ENCODE data around the gene FZD4.
"Not testable (repeated sequence)": the region's sequence is repeated elsewhere in the genome, so short reads cannot be mapped to it uniquely, and the experiment has no call there.

FZD4 gene

DNA sequence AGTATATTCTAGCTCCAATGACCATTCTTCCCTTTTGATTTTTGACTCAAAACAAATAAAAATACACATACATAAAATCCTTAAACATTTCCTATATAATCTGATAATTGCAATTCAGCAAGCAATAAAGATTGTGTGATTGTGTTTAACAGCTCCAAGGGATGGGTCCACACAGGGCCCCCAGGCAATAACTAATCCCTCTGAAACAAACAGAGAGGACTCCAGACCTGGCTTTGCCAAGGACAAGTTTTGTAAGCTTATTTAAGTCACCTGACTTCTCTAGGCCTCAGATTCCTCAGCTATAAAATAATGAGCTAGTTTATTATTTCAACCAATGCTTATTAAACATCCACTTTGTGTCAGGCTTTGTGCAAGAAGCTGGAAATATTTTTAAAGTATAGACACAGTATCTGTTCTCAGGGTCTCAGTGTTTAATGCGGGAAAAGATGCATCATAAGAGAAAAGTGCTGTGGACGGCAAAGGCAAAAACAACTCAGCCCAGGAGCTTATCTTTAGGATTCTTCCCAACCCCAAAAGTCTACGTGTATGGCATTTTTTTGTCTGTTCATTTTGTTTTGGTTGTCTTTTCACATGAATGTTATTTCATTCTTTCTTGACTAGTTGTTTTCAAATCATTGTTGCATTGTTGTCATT is 20.1 kb downstream of the FZD4 start:
- DNase-seq, result no peak

DNA sequence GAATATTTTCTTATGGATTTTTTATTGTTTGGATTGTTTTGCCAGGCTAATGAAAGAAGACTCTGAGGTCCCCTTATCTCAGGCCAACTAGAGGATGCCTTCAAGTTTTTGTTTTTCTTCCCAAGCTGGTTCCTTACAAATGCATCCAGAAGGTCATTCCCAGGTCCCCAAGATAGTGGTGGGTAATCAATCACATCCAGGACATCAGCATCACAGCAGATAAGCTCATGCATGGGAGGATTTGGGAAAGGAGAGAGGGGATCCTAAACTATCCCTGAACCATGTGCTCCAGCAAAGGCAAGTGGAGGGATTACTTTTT is 20.7 kb downstream of the FZD4 start:
- no peak for DNase-seq

DNA sequence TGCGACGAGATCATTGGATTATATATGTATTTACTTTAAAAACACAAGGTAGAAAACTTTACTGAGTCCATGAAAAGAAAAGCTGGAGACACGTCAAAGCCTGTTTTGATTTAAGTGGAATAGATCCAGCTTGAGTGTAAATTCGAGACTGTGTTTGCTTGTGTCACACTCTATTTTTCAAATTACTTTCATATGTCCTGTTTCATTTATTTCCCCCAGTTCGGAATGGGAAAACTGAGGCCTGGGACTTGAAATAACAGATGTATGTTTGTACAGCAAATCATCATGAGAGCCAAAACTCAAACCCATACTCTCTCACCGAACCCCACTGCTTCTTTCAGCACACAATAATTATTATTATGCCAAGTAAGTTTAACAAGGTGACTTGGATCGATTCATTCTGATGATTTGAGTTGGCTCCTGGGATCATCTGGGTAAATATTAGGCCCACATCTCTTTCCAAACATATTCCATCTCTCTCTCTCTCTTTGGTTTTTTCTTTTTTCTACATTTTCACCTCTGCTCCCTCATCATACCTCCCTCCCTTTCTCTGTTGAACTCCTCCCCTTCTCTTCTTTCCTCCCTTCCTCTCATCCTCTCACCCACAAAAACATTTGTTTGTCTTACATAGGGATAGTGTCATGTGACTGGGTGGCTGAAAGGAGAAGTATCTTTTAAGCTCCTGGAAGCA is 21.2 kb downstream of the FZD4 start:
- no peak for DNase-seq

DNA sequence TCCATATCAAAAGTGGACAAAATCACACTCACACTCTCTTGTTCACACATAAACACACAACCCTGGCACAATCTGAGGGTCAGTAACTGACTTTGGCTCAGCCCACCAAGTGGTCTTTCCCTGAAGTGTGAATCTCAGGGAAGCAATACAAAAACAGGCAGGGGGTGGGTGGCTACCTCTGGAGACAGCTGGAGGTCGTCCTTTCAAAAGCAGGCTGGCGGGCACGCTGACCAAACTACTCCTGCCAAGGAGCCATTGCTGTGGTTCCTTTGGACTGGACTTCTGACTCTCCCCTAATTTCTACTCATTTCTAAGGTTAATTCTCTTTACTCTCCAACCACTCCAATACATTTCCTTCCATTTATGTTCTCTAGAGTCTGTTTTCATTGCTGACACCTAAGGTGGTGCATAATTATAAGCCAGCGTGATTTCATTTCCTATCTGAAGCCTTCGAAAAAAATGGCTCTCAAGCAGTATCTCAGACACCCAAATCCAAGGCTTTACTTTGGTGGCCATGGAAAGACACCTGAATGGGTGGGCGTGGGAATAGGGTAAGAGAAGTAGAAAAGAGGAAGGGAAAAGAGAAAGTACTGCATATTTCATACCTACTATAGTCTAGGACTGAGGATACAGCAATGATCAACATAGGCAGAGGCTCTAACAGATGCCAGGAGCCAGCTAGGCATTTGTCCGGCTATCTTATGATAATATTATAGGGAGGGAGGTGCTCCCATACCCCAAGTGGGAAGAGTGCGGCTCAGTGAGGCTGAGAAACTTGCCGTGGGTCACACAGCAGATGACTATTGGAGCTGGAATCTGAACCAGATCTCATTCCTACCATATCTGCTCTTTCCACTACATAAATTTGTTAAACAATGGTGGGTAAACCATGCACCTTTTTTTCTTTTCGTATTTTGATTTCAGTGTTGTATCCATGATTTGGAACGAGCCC is 22.0 kb downstream of the FZD4 start:
- no peak for DNase-seq

DNA sequence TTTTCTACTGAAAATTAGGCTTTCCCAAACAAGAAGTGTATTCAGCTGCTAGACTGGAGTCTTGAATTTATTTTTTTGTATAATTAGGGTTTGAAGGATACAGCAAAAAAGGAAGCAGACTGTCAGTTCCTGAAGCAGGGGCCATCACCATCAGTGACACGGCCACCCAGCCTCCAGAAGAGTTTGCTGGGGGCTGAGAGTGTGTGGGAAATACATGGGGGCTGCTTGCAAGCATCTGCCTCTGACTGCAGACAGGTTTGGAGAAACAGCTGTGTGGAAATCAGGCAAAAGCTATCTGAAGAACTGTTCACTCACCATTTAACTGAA is 23.0 kb downstream of the FZD4 start:
- no peak for DNase-seq

DNA sequence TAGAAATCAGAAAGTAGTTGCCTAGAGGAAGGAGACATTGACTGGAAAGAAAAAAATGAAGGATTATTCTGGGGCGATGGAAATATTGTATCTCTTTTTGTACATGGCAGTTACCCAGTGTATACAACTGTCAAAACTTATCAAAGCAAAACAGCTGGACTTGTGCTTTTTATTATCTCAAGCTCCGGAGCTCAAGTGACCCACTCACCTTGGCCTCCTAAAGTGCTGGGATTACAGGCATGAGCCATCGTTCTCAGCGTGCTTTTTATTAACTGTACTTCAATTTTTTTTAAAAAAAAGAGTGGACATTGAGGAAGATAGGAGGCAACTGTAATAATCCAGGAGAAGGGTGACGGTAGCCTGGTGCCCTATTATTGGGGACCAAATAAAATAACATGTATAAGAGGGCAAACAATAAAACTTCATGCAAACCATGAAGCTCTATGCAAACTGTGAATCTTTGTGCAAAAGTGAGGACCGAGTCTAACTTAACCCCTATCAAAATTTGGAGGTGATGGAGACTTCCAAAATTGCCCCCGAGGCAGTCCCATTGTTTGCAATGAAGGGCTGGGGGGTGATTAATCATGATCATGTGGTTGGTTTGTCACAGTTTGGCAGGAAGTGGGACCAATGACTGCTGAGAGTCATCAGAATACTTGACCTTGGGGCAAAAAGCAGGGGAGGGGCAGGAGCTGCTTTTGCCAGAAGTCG is 23.5 kb downstream of the FZD4 start:
- DNase-seq, result no peak

DNA sequence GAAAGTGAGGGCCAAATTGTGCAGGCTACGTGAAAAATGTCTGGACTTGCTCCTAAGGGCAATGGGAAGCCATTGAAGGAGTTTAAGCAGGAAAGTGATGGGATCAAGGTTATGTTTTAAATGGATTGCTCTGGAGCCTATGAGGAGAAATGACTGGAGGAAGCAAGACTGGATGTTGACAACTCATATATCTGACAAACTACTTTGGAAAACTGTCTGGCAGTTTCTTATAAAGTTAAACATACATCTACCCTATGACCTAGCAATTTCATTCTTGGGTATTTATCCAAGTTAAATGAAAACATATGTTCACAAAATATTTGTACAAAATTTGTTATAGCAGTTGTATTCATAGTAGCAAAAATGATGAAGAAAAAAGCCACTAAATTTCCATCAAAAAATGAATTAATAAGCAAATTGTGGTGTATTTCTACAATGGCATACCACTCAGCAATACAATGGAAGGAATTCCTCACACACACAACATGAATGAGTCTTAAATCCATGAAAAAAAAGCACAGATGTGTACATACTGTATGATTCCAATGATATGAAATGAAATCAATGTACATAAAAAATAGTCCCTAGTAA is 24.1 kb downstream of the FZD4 start:
- no peak for DNase-seq

DNA sequence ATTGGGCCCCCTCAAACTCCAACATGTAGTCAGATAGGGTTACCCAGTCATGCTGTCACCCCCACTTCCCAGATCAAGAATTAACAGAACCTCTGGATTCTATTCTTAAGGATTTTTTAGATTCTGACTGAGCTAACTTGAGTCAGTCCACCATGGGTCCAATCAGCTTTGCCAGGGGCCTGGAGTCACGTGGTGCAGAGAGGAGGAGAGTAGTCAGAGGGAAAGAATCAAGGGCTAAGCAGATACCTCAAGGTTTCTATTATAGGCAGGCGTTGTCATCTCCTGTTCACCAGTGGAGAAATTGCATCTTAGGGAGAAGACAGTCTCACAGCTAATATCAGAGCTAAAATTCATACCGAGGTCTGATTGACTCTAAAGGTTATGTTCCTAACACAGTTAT is 28.2 kb downstream of the FZD4 start:
- DNase-seq, result no peak

DNA sequence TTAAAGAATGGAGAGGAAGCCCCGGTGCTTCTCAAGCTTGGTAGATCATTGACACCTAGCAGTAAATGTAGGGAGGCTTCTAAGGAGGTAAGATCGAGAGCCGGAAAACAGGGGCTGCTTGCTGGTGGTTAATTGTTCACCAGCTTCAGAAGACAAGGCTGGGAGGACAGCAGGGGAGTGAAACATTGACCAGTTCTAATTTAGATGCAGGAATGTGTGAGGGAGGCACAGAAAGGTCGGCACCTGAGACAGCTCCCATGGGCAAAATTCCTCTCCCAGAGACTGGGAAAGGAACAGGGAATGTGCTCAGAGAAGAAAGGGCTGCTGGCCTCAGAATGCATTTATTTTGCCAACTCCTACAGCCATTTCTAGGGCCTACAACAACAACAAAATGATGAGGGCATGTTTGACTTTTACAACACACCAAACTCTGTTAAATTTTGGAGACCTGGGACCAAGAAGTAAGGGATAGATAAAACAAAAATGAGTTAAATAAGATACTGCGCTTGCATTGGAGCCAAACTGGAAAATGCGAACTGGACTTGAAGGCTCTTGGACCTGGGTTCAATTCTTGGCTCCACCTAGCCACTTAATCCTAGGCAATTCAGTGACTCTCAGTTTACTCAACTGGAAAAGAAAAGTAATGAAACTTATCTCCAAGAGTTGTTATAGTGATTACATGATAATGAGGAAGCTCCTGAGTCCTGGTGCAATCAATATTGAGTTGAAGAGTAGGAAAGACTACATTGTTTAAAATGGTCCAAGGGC is 31.0 kb downstream of the FZD4 start:
- DNase-seq, result no peak

DNA sequence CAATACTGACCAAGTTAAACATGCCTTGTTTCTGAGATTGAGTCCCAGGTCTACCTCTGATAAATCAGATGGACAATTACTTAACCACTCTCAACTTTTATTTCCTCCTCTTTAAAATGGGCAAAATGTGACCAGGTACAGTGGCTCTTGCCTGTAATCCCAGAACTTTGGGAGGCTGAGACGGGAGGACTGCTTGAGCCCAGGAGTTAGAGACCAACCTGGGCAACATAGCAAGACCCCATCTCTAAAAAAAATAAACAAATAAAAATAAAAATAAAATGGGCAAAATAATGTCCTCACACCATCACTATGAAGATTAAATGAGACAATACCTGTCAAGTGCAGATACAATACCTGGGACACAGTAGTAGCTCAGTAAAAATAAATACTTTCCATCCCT is 33.0 kb downstream of the FZD4 start:
- no peak for DNase-seq

DNA sequence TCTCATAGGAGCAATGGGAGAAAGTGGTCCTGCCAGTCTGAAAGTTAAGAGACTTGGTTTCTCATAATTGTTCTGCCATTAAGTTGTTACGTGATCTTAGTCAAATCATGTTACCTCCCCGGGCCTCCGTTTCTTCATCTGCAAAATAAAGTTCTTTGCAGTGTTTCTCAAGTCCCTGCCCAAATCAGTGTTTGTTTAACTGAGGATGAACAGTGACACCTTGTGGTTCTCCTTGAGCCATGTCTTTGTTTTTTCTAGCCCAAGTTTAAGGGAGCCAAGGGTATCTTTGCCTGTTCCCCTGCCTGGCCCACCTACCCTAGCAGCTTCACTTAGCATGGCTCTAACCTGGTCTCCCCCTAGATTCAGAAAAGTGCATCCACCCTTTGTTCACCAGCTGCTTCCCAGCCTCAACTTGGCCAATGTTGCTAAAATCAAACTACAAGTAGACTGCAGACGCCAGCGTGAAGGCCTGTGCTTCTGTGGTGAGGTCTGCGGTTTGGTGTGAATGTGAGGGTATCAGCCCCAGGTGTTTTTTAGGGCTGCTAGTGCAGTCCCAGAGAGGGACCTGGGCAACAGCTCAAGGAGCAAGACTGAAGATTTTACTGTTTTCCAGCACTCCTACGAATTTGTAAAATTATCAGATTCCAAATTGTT is 35.5 kb downstream of the FZD4 start:
- DNase-seq, result peak; percentile 54

DNA sequence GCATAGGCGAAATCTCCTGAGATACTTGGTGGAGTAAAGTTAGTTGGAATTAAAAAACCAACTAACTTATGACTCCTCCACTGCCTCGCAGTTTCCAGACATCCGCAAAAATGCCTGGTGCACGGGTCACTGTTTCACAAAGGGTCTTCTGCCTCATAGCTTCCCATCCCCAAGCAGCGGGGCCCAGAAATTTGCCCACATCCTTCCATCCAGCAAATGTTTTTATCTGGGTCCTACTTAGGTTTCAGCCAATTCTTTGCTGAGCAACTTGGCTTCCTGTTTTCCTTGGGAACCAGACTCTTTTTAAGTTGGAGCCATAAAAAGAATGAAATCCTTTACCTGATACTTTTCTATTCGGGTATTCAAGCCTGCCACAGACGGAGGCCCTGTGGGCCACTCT is 36.2 kb downstream of the FZD4 start:
- no peak for DNase-seq

DNA sequence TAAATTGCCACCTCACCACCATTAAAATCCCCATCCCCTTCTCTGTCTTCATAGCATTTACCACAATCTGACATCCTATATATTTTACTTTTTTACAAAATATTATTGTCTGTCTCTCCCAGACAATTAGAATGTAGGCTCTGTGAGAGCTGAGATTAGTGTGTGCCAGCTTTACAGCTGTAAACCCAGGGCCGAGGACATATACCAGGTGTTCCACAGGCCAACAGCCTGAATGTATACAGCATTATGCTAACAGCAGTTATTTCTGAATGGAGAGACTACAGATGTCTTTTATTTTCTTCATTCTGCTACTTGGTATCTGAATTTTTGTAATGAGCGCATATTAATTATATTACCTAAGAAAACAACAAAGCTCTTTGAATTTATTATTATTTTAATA is 36.7 kb downstream of the FZD4 start:
- DNase-seq, result no peak

DNA sequence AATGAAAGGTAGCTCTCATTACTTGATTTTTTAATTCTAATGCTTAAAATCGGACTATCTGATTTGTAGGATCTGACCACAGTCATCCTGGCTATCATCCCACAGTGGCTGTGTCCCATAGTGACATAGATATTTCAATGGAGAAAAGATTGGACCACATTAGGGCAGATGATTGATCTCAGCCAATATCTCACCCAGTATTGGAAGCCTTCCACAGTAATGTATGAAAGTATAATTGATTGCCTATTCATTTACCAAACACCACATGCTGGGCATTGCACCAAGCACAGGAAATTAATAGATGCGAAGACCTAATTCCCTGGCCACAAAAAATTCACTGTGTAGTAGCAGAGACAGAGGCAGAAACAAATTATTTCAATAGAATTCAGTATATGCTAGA is 37.6 kb downstream of the FZD4 start:
- no peak for DNase-seq

DNA sequence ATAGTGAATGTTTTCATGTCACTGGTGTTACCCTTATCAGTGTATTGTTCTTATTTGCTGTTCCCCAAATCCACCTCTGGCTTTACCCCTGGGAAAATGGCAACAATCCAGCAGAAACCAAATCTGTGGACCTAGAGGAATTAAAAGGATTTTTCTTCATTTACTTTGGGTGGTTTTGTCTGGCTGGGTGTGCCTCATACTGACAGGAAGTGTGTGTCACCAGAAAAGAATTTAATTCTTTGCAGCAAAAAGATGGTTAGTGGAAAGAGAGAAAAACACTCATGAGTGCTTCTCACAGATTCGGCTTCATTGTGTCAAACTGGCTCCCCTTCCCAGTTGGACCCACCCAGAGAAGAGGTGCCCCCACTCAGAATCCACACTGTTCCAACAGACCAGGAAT is 38.9 kb downstream of the FZD4 start:
- DNase-seq, result no peak

DNA sequence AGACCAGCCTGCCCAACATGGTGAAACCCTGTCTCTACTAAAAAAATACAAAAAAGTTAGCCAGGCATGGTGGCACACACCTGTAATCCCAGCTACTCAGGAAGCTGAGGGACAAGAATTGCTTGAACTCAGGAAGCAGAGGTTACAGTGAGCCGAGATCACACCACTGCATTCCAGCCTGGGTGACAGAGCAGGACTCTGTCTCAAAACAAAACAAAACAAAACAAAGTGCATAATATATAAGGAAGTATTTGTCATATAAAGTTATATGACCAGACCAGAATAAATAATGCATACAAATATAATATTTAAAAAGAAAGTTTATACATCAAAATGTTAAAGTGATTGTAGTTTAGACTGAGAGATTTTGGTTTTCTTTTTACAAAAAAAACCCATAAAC is 39.3 kb downstream of the FZD4 start:
- not testable (repeated sequence) for DNase-seq

DNA sequence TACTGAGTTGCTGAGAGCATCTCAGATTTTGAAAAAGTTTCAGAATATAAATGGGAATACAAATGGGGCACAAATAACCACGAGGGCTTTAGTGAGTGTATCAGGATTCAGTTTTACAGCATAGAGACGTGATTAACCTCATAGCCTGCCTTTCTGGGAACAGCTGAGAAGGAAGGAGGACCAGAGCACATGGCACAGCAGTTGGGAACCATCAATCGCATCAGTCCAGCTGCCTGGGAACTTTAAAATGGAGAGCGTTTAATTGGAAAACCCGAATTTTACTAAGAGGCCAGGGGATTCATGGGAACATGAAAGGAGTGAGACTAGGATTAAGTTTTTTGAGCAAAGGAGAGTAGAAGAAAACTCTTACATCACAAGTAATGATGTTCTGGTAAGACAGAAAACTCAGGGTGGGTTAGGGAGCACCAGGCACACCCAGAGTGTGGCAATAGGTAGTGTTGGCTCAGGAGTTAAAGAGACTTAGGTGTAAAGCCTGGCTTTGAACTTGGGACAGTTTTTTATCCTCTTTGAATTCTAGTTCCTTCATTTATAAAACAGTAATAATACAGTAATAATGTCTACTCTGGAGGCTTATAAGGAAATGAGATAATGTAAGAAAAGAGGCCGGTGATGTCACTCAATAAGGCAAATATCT is 40.2 kb downstream of the FZD4 start:
- DNase-seq, result no peak

DNA sequence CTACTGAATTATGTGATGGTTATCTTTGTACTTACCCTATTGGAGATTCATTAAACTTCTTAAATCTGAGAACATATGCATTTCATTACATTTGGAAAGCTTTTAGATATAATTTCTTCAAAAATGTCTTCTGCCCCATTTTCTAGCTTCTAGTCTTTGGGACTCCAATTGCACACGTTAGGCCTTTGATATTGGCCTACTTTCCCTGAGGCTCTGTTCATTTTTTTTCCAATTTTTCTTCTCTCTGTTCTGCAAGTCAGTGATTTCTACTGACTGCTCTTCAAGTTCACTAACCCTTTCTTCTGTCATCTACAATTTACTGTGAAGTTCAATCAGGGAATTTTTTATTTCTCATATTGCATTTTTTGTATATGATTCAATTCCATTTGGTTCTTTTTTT is 43.0 kb downstream of the FZD4 start:
- DNase-seq, result no peak

DNA sequence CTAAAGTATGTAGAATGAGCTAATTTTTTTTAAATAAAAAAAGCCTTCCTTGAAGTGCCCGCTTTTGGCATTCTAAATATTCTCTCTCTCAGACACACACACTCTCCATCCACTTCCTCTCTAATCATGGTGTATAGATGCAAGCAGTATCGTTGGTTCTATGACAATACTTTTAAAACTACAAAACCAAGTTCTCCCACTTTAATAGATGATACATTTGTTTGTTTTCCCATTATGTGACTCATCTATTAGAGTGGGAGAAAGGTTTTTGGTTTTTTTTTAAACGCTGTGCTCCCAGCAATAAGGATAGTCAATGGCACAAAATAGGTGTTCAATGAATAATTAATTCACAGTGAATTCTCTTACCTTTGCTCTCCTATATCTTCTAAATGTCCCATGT is 44.6 kb downstream of the FZD4 start:
- DNase-seq, result no peak

DNA sequence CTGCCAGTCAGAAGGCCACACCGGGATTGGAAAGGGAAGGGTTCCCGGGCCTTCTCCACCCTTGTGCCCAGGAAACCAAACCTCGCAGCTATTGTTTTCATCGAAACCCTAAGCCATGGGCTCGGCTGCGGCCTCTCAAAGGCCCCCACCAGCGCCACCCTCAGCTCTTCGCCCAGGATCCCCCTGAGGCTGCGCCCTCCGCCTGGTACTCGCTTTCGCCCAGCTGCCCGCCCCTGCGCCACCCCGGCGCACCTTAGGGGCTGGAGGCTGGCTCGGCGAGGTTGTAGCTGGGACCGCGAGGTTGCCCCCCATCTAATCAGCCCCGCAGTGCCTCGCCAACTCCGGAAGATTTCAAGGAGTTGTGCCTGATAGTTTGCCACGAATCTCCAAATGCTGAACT is 49.0 kb downstream of the FZD4 start:
- DNase-seq, result no peak

DNA sequence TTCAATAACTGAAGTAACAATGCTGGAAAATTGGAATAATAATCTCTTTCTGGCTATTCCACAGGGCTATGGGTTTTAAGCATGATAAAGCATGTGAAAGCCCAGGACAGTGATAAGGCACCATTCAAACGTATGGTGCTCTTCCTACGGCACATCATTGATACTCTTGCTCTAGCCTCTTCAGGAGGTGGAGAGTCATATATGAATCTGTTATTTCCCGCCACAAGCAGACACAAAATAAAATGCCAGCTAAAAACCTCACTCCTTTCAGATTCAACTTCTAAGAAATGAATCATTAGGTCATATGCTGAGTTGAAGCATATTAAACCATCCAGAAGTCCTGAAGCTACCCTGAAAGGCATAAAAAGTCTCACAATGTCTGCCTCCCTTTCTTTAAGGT is 49.9 kb downstream of the FZD4 start:
- DNase-seq, result no peak
